ENCODE data around the gene LBHD2. TPM values are rescaled to one million over a fixed set of nuclear protein-coding genes. Genes with fewer than 3 reads are reported as not detected.

The LBHD2 gene
- total RNA-seq, 2 experiments from 2014 or later: not detected

- Histone ChIP-seq H3K4me1 (ENCODE audit: insufficient read depth, low read length, poor library complexity, severe bottlenecking) (peaks cover 35% of the 10 kb centered on the region), H3K79me2 (ENCODE audit: insufficient read depth, low read depth, low read length) (no peaks in the 10 kb centered on the region), H3K36me3 (ENCODE audit: insufficient read depth, low read length) (no peaks in the 10 kb centered on the region), H3K4me2 (ENCODE audit: low read length) (no peak overlapping the region), H3K27ac (ENCODE audit: low read depth, low read length, poor library complexity, severe bottlenecking) (no peak overlapping the region), H3K9me2 (ENCODE audit: insufficient read depth, low read length) (no peaks in the 10 kb centered on the region), H2AFZ (ENCODE audit: low read length) (no peak overlapping the region), H3K4me3 (ENCODE audit: low read depth, low read length, poor library complexity, severe bottlenecking) (no peak overlapping the region), H4K20me1 (ENCODE audit: insufficient read depth, low read length) (no peaks in the 10 kb centered on the region), H3K9me3 (ENCODE audit: low read length) (no peaks in the 10 kb centered on the region)
- DNase-seq (ENCODE audit: low spot score): no peak
- CTCF ChIA-PET (ENCODE audit: unreplicated experiment): interaction anchor here (0.6 to 2.5 kb wide), 7 partner anchors 25 to 190 kb away, joined by 3 to 24 read pairs (median 4); no protein-coding TSS in a partner anchor
- intact Hi-C loops (cut with micrococcal nuclease; ENCODE audit: unreplicated experiment): no loop called here
- POLR2A ChIA-PET: interaction anchor here (0.5 kb wide), 1 partner anchor 27 kb away, joined by 5 read pairs; no protein-coding TSS in a partner anchor
- BruUV-seq (replicated peaks): no TSS peak
- no peak for TF ChIP-seq EZH2phosphoT487 (IDR thresholded peaks at IDR 0.05; ENCODE audit: borderline replicate concordance, low read depth, low read length)
- TF ChIP-seq CTCF (conservative IDR thresholded peaks at IDR 0.05; ENCODE audit: low read length): no peak
Observed at GRCh38 chr14:103104389-103104653, 20.3 kb downstream of the LBHD2 start.

DNA sequence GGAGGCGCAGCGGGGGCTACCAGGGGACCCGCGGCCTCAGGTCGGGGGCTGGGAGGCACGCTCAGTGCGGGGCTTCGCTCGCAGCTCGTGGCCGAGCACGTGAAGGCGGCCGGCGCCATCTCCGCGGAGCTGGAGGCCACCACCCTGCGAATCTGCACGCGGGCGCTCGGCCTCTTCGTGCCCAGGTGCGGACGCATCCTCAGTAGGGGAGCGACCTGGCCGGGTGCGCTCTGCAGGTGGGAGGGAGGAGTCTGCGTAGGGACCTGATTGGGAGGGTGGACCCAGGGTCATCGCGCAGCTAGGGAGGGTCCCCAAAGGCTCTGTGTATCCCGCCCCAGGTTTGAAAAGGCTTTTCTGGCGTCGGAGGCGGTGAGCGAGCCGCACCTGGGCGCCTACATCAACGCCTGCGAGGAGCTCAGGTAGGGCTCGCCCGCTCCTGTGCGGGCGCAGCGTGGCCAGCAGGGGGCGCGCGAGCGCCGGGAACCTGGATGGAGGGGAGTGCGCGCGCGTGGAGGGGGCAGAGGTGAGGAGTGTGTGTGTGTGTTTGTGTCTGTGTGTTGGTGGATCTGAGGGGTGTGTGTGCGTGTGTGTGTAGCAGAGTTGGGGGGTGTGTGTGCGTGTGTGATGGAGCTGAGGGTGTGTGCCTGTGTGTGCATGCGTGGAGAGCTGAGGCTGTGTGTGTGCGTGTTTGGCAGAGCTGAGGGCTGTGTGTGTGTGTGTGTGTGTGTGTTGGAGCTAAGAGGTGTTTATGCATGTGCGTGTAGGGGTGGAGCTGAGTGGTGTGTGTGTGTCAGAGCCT is 20.8 kb downstream of the LBHD2 start:
- peak overlapping the region; percentile 50; the same call in 1 of the 2 replicates for H2AFZ ChIP-seq (ENCODE audit: low read length)
- peaks cover 34% of the 10 kb centered on the region for H3K4me1 ChIP-seq (ENCODE audit: insufficient read depth, low read length, poor library complexity, severe bottlenecking)
- intact Hi-C loops (cut with micrococcal nuclease; ENCODE audit: unreplicated experiment): loop anchor here (1.0 kb wide), 4 partner anchors 27 to 187 kb away; no protein-coding TSS in a partner anchor

More for the DNA sequence above, 20.8 kb downstream of the LBHD2 start:
- POLR2A ChIA-PET: interaction anchor here (0.5 to 1.1 kb wide), 3 partner anchors 9 to 35 kb away, joined by 3 to 9 read pairs (median 5); no protein-coding TSS in a partner anchor
- no peaks in the 10 kb centered on the region for H3K79me2 ChIP-seq (ENCODE audit: insufficient read depth, low read depth, low read length)
- H4K20me1 ChIP-seq (ENCODE audit: insufficient read depth, low read length): no peaks in the 10 kb centered on the region
- H3K4me3 ChIP-seq (ENCODE audit: low read depth, low read length, poor library complexity, severe bottlenecking): peak overlapping the region; percentile 13
- no peaks in the 10 kb centered on the region for H3K9me2 ChIP-seq (ENCODE audit: insufficient read depth, low read length)
- peak; percentile 66 for DNase-seq (ENCODE audit: low spot score)
- peak overlapping the region; percentile 60 for H3K4me2 ChIP-seq (ENCODE audit: low read length)
- no peaks in the 10 kb centered on the region for H3K36me3 ChIP-seq (ENCODE audit: insufficient read depth, low read length)
- H3K27ac ChIP-seq (ENCODE audit: low read depth, low read length, poor library complexity, severe bottlenecking): peak overlapping the region; percentile 62
- peak; percentile 92 for TF ChIP-seq CTCF (conservative IDR thresholded peaks at IDR 0.05; ENCODE audit: low read length)
- TF ChIP-seq EZH2phosphoT487 (IDR thresholded peaks at IDR 0.05; ENCODE audit: borderline replicate concordance, low read depth, low read length): no peak
- H3K9me3 ChIP-seq (ENCODE audit: low read length): no peaks in the 10 kb centered on the region
- BruUV-seq (replicated peaks): no TSS peak
- CTCF ChIA-PET (ENCODE audit: unreplicated experiment): interaction anchor here (0.6 to 2.5 kb wide), 11 partner anchors 9 to 190 kb away, joined by 3 to 24 read pairs (median 4); no protein-coding TSS in a partner anchor

All from OCI-LY7 (cell line).